GM18873 (cell line): ENCODE data around the gene JAGN1.
"Not testable (repeated sequence)": the region's sequence is repeated elsewhere in the genome, so short reads cannot be mapped to it uniquely, and the experiment has no call there.

Experiments used
- ATAC-seq: cut with Tn5 transposase; IDR thresholded peaks from one replicate; pipeline ENCODE4 v1.9.1; 2021; ENCODE audit warnings: mild to moderate bottlenecking, moderate library complexity, moderate number of reproducible peaks; ENCODE audit not compliant: unreplicated experiment, low FRiP score

The JAGN1 gene

GRCh38 chr3:9915254-9916141 is 25.1 kb downstream of the JAGN1 start:
- ATAC-seq = no peak

GRCh38 chr3:9916346-9916733 is 25.9 kb downstream of the JAGN1 start:
- no peak for ATAC-seq

GRCh38 chr3:9916734-9917680 is 26.6 kb downstream of the JAGN1 start, which contains the start of gene IL17RC:
Gene IL17RC (plus strand): TSS chr3:9917098. CDS start chr3:9917316, 218 bp downstream.
- no peak for ATAC-seq

- ATAC-seq = no peak
These were observed 27.4 kb downstream of the JAGN1 start for GRCh38 chr3:9917820-9918219.

GRCh38 chr3:9918261-9919038 is 28.0 kb downstream of the JAGN1 start:
- no peak for ATAC-seq

- ATAC-seq = no peak
These were observed 37.7 kb downstream of the JAGN1 start for GRCh38 chr3:9928158-9928557.

GRCh38 chr3:9930804-9931418 is 40.5 kb downstream of the JAGN1 start:
- no peak for ATAC-seq

GRCh38 chr3:9932535-9932842 is 42.1 kb downstream of the JAGN1 start:
- no peak for ATAC-seq

- peak; percentile 44 for ATAC-seq
These were observed 42.6 kb downstream of the JAGN1 start for GRCh38 chr3:9932843-9933560.

GRCh38 chr3:9933561-9934234 is 43.3 kb downstream of the JAGN1 start, which contains the start of gene CRELD1:
Gene CRELD1 (plus strand): TSS chr3:9933834. CDS start chr3:9934439, 605 bp downstream.
- ATAC-seq = peak; percentile 86

- no peak for ATAC-seq
These were observed 43.8 kb downstream of the JAGN1 start for GRCh38 chr3:9934235-9934621.

- ATAC-seq = no peak
These were observed 44.6 kb downstream of the JAGN1 start for GRCh38 chr3:9934993-9935392.

GRCh38 chr3:9935966-9936510 is 45.6 kb downstream of the JAGN1 start:
- no peak for ATAC-seq

- ATAC-seq = no peak
These were observed 47.3 kb downstream of the JAGN1 start for GRCh38 chr3:9937486-9938238.

- no peak for ATAC-seq
These were observed 48.6 kb downstream of the JAGN1 start for GRCh38 chr3:9938966-9939365.

GRCh38 chr3:9939906-9940305 is 49.5 kb downstream of the JAGN1 start:
- ATAC-seq = not testable (repeated sequence)

- ATAC-seq = no peak
These were observed 50.3 kb downstream of the JAGN1 start for GRCh38 chr3:9940746-9941145.

GRCh38 chr3:9942164-9942563 is 51.8 kb downstream of the JAGN1 start:
- ATAC-seq = no peak
